DND-41 (cell line): ENCODE results near the gene SLC23A2.

Experiments
- CTCF ChIP-seq: IDR thresholded peaks from 2 replicates; pipeline ENCODE4 v1.5.1; 2012; ENCODE audit warnings: borderline replicate concordance, low read length, moderate library complexity, mild to moderate bottlenecking; ENCODE audit not compliant: poor library complexity, severe bottlenecking; ENCODE audit errors: extremely low read depth
- EZH2 ChIP-seq: IDR thresholded peaks from 3 replicates; pipeline ENCODE4 v1.6.1; 2012; ENCODE audit warnings: borderline replicate concordance, low read depth, mild to moderate bottlenecking, moderate library complexity, low read length, inconsistent platforms; ENCODE audit not compliant: severe bottlenecking

GRCh38 chr20:4870906-4871305, 130.4 kb downstream of the SLC23A2 start:
- TF ChIP-seq CTCF (no peak), EZH2 (no peak)
